ENCODE measurements around the gene UVSSA.
"Not testable (repeated sequence)": the region's sequence is repeated elsewhere in the genome, so short reads cannot be mapped to it uniquely, and the experiment has no call there.

UVSSA gene

GRCh38 chr4:1331591-1332353 lies 15.2 kb upstream of the UVSSA start:
- DNase-seq, result no peak

GRCh38 chr4:1332686-1333085 lies 14.3 kb upstream of the UVSSA start:
- DNase-seq, result no peak

GRCh38 chr4:1333256-1333655 lies 13.8 kb upstream of the UVSSA start:
- DNase-seq, result no peak

GRCh38 chr4:1333851-1334578 lies 13.0 kb upstream of the UVSSA start:
- DNase-seq, result not testable (repeated sequence)

GRCh38 chr4:1334579-1334895 lies 12.5 kb upstream of the UVSSA start:
- DNase-seq, result no peak

GRCh38 chr4:1335193-1335883 lies 11.7 kb upstream of the UVSSA start:
- not testable (repeated sequence) for DNase-seq

GRCh38 chr4:1336088-1336491 lies 10.9 kb upstream of the UVSSA start:
- DNase-seq, result no peak

- DNase-seq, result no peak
Measured at GRCh38 chr4:1337376-1337831, 9.6 kb upstream of the UVSSA start.

GRCh38 chr4:1337951-1338751 lies 8.9 kb upstream of the UVSSA start:
- DNase-seq, result no peak

- no peak for DNase-seq
Measured at GRCh38 chr4:1338752-1339414, 8.1 kb upstream of the UVSSA start.

- DNase-seq, result no peak
Measured at GRCh38 chr4:1339489-1339888, 7.5 kb upstream of the UVSSA start.

- no peak for DNase-seq
Measured at GRCh38 chr4:1340181-1340747, 6.7 kb upstream of the UVSSA start.

GRCh38 chr4:1340861-1341260 lies 6.1 kb upstream of the UVSSA start:
- DNase-seq, result no peak

GRCh38 chr4:1342003-1342402 lies 5.0 kb upstream of the UVSSA start:
- no peak for DNase-seq

GRCh38 chr4:1344696-1345095 lies 2.3 kb upstream of the UVSSA start:
- no peak for DNase-seq

GRCh38 chr4:1345903-1346780 lies 866 bp upstream of the UVSSA start:
- peak; percentile 35 for DNase-seq

GRCh38 chr4:1347410-1347864 lies 429 bp downstream of the UVSSA start:
- DNase-seq, result peak; percentile 60

- no peak for DNase-seq
Measured at GRCh38 chr4:1348014-1348513, 1.1 kb downstream of the UVSSA start.

- DNase-seq, result no peak
Measured at GRCh38 chr4:1348746-1349145, 1.7 kb downstream of the UVSSA start.

- DNase-seq, result no peak
Measured at GRCh38 chr4:1349359-1350168, 2.6 kb downstream of the UVSSA start.

All from activated gamma-delta T cell (primary cell).